HG02870 (cell line): ENCODE measurements around the gene EFCAB12.

Source experiments
- ATAC-seq: cut with Tn5 transposase; IDR thresholded peaks from one replicate; pipeline ENCODE4 v1.9.1; 2021; ENCODE audit warnings: mild to moderate bottlenecking, moderate library complexity; ENCODE audit not compliant: unreplicated experiment

Gene EFCAB12

DNA sequence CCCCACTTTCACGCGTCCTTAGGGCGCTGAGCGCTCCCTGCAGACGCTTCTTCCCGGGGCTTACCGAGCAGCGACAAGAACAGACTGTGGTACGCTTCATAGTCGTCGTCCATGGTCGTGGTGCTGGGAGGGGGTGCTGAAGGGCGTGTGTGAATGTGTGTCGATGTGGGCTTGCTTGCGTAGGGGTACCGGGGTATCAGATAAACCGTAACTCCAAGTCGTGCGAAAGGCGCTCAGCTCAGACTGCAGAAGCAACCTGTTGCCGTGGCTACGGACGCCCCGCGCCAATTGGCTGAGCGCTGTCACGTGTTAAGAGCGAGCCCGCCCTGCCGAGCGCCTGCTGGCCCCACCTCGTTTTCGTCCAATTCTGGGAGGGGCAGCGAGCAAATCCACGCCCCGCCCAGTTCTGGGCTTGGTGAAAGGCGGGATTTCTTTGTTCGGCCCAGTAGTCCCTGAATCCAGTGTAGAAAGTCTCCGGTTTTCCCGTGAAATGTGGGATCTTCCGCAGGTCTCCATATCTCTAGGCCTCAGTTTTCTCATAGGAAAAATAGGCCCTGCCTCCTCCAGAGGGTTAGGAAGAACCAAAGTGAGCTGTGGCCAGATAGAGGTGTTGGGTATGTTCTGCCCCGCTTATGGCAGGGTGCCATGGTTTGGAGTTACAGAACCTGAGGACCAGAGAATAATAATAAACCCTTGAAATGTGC lies at the start of gene EFCAB12:
EFCAB12 (minus strand) TSS at position 261 of the 704 bp plus-strand sequence; CDS start at position 113, 148 bp downstream.
- ATAC-seq, result peak; percentile 82

DNA sequence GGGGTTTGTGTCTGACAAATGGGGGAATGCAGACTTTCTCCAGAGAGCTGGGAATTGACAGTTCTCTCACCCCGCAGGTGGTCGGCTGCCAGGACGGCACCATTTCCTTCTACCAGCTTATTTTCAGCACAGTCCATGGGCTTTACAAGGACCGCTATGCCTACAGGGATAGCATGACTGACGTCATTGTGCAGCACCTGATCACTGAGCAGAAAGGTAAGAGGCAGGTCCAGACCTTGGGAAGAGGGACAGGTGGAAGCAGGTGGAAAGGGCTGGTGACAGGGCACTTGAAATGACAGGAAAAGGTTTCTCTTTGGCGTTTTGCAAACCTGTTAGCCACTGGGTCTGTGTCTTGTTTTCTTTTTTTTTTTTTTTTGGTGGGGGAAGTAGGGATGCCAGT lies 48.1 kb upstream of the EFCAB12 start:
- no peak for ATAC-seq

DNA sequence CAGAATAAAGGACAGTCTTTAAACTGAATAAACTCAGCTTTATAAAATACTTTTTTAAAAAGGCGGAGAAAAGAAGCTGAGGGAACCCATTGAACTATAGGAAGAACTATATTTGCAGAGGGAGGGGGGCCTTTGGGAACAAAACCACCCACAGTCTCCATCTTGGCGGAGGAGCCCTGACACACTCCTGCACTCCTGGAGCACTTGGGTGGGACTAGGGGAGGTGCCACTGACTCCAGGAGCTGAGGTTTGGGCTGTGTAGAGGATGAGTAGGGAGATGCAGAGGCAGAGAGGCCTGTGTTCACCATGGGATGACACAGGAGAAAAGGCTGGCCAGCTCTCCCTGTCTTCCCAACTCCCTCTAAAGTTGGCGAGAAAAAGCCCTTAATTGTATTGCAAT lies 47.4 kb upstream of the EFCAB12 start:
- no peak for ATAC-seq

DNA sequence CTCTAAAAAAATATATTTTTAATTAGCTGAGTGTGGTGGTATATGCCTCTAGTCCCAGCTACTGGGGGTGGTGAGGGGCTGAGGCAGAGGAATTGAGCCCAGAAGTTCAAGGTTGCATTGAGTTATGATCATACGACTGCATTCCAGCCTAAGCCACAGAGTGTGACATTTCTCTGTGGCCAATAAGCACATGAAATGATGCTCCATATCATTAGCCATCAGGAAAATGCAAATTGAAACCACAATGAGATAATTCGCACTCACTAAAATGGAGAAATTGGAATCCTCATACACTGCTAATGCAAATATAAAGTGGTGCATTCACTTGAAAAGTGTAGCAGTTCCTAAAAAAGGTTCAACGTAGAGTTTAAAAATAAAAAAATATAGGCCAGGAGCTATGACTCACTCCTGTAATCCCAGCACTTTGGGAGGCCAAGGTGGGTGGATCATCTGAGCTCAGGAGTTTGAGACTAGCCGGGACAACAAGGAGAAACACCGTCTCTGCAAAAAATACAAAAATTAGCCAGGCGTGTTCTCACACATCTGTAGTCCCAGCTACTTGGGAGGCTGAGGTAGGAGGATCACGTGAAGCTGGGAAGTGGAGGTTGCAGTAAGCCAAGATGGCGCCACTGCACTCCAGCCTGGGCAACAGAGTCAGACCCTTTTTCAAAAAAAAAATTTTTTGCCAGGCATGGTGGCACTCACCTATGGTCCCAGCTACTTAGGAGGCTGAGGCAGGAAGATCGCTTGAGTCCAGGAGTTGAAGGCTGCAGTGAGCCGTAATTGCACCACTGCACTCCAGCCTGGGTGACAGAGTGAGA lies 46.8 kb upstream of the EFCAB12 start:
- no peak for ATAC-seq

DNA sequence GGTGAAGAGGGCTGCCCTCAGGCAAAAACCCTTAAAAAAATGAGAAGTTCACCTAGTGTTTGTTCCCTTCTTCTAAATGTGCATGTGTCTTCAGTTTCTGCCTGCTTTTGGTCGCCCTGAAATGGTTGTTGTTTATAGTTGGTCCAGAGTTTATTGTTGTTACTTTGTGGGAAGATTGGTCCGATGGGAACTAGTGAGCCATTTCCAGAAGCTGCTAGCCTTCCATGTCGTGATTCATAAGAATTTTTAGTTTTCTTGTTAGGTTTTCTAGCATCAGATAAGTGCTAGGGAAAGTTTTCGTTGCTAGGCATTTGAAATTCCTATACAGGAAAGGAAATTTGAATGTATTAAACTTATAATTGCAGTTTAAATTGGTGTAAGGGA lies 45.3 kb upstream of the EFCAB12 start:
- ATAC-seq, result no peak

DNA sequence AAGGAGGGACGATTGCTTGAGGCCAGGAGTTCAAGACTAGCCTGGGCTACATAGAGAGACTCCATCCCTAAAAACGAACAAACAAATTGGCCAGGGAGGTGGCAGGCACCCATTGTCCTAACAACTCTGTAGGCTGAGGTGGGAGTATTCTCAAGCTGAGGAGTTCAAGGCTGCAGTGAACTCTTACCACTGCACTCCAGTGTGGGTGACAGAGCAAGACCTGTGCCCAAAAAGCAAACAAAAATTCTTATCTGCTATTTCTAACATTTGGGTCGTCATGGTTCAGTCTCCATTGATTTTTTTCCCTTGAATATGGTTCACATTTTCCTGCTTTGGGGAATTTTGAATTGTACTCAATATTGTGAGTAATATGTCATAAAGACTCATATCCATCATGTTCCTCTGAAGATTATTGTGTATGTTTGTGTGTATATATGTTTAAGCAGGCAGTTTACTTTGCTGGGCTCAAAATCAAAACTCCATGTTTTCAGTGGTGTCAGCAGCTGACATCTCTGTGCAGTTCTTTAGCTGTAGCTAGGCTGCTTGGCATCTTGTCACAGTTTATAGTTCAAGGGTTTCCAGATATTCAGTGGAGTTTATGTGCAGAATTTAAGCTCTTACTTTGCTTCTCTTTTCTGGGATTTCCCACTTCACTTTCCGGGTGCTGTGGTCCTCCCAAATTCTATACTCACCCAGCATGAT lies 44.8 kb upstream of the EFCAB12 start:
- ATAC-seq, result no peak

DNA sequence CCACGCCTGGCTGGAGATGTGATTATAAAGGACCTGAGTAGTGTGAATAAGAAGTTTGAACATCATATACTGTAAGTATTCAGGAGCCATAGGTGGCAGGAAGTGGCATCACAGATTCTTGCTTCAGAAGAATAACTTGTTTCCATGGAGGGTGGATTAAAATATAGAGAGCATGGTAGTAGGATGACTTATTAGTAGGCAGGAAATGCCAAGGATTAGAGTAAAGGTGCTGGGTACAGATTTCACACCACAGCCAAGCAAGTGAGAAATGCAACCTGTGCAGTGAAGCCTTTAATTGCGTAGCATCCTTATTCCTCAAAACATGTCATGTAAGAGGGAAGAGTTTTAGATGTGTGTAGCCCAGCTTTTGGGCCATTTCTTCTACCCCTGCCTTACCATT lies 42.4 kb upstream of the EFCAB12 start:
- ATAC-seq, result no peak

DNA sequence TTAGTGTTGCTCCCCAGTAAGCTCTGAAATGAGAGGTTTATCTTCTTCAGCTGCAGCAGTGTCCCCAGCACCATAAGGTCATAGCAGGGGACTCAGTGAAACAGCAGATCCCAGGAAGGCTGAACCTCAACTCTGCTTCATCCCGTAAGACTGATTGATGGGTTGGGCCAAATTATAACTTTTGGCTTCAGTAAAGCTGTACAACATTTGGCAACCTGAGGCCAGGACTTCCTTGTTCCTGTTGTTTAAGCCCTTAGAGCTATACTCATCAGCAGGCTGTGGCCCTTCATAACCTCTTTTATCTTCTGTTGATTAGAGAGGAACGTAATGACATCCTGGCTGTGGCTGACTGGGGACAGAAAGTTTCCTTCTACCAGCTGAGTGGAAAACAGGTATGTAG lies 40.6 kb upstream of the EFCAB12 start:
- ATAC-seq, result no peak

DNA sequence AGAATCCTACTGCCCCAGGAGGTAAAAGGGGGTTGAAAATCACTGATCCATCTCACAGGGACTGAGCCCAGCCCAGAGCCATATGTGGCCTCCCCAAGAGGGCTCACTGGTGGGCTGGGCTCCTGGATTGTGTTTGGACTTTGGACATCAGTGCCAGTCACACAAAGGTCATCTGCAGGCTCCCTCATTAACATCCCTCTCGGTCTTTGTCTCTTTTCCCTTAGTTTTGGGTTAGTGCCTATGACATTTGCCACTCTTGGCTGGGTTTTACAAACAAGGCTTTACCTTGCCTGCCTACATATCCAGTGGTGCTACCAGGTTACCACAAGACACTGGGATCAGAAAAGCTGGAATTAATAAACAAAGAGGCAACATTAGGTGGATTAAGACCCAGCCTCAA lies 39.5 kb upstream of the EFCAB12 start:
- ATAC-seq, result no peak

DNA sequence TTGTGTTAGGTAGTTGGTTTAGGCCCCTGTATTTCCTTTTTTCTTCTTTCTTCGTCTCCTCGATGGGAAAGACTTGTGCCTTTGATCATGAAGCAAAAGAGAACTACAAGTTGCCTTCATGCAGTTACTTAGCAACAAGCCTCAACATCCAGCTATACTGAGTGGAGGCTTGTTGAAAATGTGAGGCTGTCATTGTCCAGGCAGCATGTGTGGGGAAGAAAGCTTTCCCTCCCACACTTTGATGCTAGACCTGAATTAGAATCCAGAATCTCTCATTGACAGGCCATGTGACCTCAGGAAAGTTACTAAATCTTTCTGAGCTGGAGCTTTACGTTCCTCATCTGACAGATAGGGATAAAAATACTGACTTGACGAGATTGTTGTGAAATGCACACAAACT lies 35.3 kb upstream of the EFCAB12 start:
- ATAC-seq, result no peak

DNA sequence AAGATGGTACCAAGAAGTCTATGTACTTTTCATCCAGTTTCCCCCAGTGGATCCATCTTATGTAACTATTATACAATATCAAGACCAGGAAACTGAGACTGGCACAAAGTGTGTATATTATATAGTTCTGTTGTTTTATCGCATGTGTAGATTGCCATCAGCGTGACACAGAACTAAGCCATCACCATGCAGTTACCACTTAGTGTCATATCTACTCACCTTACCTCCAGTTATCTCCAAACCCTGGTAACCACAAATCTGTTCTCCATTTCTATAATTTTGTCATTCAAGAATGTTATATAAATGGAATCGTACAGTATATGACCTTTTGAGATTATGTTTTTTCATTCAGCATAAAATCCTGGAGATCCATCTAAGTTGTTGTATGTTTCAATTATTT lies 34.7 kb upstream of the EFCAB12 start:
- ATAC-seq, result no peak

DNA sequence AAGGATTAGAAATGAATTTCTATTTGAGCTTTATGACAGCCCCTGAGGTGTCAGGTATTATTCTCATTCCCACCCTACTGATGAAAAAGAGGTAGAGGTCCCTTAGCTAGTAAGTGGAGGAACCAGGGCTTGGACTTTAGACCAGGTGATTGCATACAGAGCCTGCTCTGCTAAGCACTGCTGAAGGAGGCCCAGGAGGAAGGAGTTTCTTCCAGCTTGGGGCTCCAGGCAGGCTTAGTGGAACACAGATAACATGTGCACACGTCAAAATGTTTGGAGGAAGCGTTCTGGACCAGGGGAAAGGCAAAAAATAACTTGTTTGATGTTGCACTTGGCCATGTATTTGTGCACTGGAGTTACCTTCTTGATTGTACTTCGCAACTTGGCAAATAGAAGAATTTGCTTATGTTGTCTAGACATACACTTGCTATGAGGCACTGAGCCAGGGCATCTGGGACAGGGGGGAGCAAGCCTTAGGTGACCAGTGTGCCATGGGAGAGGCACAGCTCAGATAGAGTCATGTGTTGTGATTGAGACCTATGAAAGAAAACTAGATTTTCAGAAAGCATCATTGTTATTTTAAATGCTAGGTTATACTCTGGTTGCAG lies 34.0 kb upstream of the EFCAB12 start:
- no peak for ATAC-seq

DNA sequence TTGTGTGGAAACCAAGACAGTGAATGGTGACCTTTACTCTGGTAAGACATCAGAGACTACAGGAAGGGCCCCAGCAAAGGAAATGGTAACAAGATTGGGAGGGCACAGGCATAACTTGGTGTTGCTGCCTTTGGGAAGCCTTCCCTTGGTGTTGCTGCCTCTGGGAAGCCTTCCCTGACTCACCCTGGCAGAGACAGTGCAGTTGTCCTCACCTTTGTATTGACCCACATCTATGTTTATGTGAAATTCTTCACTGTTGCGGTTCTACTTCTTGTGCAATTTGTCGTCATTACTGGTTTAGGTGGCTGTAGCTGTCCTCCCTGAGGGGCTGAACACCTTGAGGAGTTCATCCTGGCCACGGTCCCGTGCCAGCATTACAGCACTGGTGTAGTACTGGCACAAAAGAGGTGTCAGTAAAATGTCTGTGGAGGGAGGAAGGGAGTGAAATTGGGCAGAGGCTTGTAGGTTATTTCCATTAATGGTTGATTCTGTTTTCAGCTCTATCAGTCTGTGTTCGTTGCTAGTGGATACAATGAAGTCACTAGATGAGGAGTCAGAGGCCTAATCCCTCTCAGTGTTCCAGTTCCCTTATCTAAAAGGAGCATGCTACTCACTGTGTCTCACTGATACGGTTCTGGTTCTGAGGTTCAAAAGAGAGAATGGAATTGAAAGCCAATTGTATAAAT lies 33.2 kb upstream of the EFCAB12 start:
- no peak for ATAC-seq

DNA sequence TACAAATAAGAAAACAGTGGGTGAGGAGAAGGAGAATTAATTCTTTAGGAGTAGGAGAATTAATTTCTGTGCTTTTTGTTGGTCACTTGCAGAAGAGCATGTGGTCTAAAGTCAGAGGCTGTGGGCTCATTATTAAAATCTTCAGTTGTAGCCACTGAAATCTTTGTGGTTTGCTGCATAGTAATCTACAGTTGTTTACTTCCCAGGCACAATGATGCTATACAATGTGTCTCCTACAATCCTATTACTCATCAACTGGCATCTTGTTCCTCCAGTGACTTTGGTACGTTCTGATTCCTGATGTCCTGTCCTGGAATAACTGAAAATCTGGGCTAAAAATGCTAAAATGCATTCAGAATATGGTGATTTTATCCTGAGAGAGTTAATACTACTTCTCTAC lies 32.6 kb upstream of the EFCAB12 start:
- ATAC-seq, result no peak

DNA sequence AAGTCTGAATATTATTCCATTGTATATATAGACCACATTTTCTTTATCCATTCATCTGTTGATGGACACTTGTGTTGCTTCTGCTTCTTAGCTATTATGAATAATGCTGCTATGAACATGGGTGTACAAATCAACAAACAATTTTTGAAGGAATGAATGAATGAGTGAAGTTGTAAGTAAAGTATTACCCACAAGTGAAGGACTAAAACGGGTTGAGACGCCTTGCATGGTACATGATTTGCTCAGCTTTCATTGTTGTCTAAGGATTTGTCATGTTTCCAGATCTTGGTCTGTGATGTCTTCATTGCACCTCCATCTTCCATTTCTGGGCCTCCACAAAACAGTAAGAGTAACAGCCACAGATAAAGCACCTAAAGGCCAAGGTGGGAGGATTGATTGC lies 32.1 kb upstream of the EFCAB12 start:
- ATAC-seq, result no peak

DNA sequence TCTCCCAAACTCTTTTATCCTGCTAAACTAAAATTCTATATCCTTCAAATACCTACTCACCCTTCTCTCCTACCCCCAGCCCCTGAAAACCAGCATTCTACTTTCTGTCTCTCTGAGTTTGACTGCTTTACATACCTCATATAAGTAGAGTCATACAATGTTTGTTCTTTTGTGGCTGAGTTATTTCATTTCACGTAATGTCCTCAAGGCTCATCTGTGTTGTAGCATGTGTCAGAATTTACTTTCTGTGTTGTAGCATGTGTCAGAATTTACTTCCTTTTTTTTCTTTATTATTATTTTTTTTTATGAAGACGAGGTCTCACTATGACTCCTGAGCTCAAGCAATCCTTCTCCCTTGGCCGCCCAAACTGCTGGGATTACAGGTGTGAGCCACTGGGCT lies 31.7 kb upstream of the EFCAB12 start:
- no peak for ATAC-seq

DNA sequence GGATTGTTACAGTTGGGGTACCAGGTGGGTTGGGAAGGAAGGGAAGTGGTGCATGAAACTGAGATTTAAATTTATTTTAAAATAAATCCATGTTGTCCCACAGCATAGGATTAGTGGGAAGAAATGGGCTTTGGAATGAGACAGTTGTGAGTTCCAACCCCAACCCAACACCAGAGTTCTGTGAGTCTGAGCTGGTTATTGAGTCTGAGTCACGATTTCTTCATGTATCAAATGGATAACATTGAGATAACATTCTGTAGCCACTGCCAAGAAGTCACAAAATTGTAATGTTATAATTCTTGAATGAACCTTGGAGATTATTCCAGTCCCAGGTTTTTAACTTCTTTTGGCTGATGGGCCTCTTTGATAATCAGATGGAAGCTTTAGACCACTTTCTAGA lies 25.3 kb upstream of the EFCAB12 start:
- ATAC-seq, result no peak

DNA sequence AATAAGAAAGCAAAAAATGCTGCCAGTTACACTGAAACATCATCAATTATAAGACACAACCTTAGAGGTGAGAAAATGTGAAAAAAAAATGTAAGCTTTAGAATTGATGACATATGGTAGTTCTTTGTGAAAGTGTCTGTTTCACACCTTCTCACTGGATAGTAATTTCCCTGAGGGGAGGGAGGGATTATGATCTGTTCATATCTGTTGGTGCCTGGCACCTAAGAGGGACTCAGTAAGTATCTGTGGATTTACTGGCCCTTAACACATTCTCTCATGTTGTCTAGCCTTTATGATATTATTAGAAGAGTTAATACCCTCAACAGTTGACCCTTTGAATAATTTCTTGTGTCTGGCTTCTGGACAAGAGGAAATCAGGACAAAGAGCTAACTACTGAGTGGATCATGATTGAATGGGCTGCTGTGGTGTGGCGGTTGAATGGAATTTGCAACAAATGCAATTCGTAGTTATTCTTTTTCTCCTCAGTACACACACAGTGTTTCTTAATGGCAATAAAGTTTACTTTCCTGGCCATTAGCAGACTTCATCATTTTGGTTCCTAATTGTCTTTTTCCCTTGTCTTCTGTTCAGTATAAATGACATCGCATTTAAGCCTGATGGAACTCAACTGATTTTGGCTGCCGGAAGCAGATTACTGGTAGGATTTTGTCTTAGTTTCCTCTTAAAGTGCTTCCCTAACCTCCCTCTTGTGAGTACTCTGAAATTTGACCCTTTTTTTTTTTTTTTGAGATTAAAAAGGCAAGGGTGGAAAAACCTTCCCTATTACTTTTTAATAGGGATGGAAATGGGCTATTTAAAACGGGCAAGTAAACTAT lies 21.1 kb upstream of the EFCAB12 start:
- no peak for ATAC-seq

DNA sequence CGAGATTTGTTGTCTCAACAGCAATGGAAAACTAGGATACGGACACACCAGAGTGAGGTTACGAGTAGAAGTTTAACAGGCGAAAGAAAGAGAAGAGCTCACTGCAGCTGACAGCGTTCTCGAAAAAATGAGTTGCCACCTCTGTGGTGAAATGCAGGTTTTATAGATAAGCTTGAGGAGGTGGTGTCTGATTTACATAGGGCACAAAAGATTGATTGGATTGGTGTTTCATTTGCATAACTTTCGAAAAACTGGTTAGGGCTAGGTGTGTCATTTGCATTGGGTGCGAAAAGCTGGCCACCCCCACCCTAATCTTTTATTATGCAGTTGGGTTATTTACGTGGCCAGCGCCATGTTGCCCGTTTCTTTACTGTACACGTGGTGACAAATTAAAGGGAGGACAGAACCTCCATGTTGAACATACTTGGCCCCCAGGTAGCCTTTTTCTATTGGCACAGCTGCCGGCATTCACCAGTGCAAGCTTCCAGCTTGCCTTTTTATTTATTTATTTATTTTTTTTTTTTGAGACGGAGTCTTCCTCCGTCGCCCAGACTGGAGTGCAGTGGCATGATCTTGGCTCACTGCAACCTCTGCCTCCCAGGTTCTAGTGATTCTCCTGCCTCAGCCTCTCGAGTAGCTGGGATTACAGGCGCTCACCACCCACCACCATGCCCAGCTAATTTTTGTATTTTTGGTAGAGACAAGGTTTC lies 19.9 kb upstream of the EFCAB12 start:
- no peak for ATAC-seq
